WTC11 (cell line): ENCODE results near the gene PDZRN3. TPM values are rescaled to one million over a fixed set of nuclear protein-coding genes. Genes with fewer than 3 reads are reported as not detected.

Experiments used
- ATAC-seq: fragments of 200-7000 bp; cut with Tn5 transposase; 2 replicates; pipeline ENCODE4 v1.10.0; 2021; ENCODE audit warnings: mild to moderate bottlenecking, moderate library complexity
- CTCF ChIA-PET: fragments of 300-600 bp; sonication (Branson Sonifier 250); formaldehyde crosslinking; loops from one replicate; lab custom pipeline; 2021; ENCODE audit warnings: antibody characterized with exemption; lab: Charles Lee
- POLR2A ChIA-PET: fragments of 350-600 bp; sonication (Branson Sonifier 250); formaldehyde crosslinking; loops from one replicate; lab custom pipeline; 2021; ENCODE audit warnings: antibody characterized with exemption; lab: Charles Lee
- DNase-seq: peaks from one replicate; pipeline ENCODE4 v3.0.0; 2021; ENCODE audit warnings: low spot score
- H3K27ac Mint-ChIP-seq: 2 replicates; pipeline ENCODE4 v1.8.0; 2021; ENCODE audit warnings: mixed read lengths
- H3K27me3 Mint-ChIP-seq: 2 replicates; pipeline ENCODE4 v1.8.0; 2021; ENCODE audit warnings: low read depth, mild to moderate bottlenecking, moderate library complexity, mixed read lengths
- H3K36me3 Mint-ChIP-seq: 2 replicates; pipeline ENCODE4 v1.8.0; 2021; ENCODE audit warnings: mixed read lengths
- H3K4me1 Mint-ChIP-seq: 2 replicates; pipeline ENCODE4 v1.8.0; 2022; ENCODE audit warnings: mixed read lengths
- H3K4me3 Mint-ChIP-seq: 2 replicates; pipeline ENCODE4 v1.8.0; 2021; ENCODE audit warnings: mild to moderate bottlenecking, moderate library complexity, mixed read lengths
- H3K9me3 Mint-ChIP-seq: 2 replicates; pipeline ENCODE4 v1.8.0; 2021; ENCODE audit warnings: mixed read lengths
- CBFB ChIP-seq: sonication (generic); formaldehyde crosslinking; IDR thresholded peaks from 2 replicates; pipeline ENCODE4 v1.8.1; 2022; ENCODE audit warnings: mild to moderate bottlenecking, low read depth, missing genetic modification reagents
- FOXJ3 ChIP-seq: sonication (generic); formaldehyde crosslinking; IDR thresholded peaks from 2 replicates; pipeline ENCODE4 v1.9.0; 2021; ENCODE audit warnings: missing genetic modification reagents, mild to moderate bottlenecking, borderline replicate concordance
- KAT7 ChIP-seq: sonication (generic); formaldehyde crosslinking; IDR thresholded peaks from 2 replicates; pipeline ENCODE4 v1.8.1; 2023; ENCODE audit warnings: missing genetic modification reagents, mild to moderate bottlenecking, borderline replicate concordance
- NFATC4 ChIP-seq: fragments of 250-450 bp; sonication (Bioruptor Pico); IDR thresholded peaks from 2 replicates; pipeline ENCODE4 v1.9.0; 2021; ENCODE audit warnings: mild to moderate bottlenecking
- NFYB ChIP-seq: sonication (generic); formaldehyde crosslinking; conservative IDR thresholded peaks from 2 replicates; pipeline ENCODE4 v1.8.0; 2022; ENCODE audit warnings: low read depth, missing genetic modification reagents
- NR2C2 ChIP-seq: sonication (generic); formaldehyde crosslinking; IDR thresholded peaks from 2 replicates; pipeline ENCODE4 v1.8.0; 2022; ENCODE audit warnings: mild to moderate bottlenecking, missing genetic modification reagents
- OVOL2 ChIP-seq: fragments of 250-450 bp; sonication (Bioruptor Pico); IDR thresholded peaks from 2 replicates; pipeline ENCODE4 v1.9.0; 2021; ENCODE audit warnings: mild to moderate bottlenecking, borderline replicate concordance
- STAT6 ChIP-seq: sonication (generic); formaldehyde crosslinking; conservative IDR thresholded peaks from 2 replicates; pipeline ENCODE4 v1.8.1; 2023; ENCODE audit warnings: mild to moderate bottlenecking, low read depth, missing genetic modification reagents, moderate library complexity
- ZBTB21 ChIP-seq: sonication (generic); formaldehyde crosslinking; IDR thresholded peaks from 2 replicates; pipeline ENCODE4 v1.8.1; 2023; ENCODE audit warnings: mild to moderate bottlenecking, missing genetic modification reagents, borderline replicate concordance
- ZBTB43 ChIP-seq: sonication (generic); formaldehyde crosslinking; IDR thresholded peaks from 2 replicates; pipeline ENCODE4 v1.8.1; 2023; ENCODE audit warnings: mild to moderate bottlenecking, missing genetic modification reagents
- ZNF121 ChIP-seq: sonication (generic); formaldehyde crosslinking; IDR thresholded peaks from 2 replicates; pipeline ENCODE4 v1.8.0; 2023; ENCODE audit warnings: missing genetic modification reagents
- ZNF138 ChIP-seq: sonication (generic); formaldehyde crosslinking; conservative IDR thresholded peaks from 2 replicates; pipeline ENCODE4 v1.8.1; 2022; ENCODE audit warnings: mild to moderate bottlenecking, moderate library complexity, missing genetic modification reagents
- ZNF219 ChIP-seq: sonication (generic); formaldehyde crosslinking; IDR thresholded peaks from 2 replicates; pipeline ENCODE4 v1.8.0; 2023; ENCODE audit warnings: missing genetic modification reagents, mild to moderate bottlenecking, borderline replicate concordance
- ZNF281 ChIP-seq: sonication (generic); formaldehyde crosslinking; IDR thresholded peaks from 2 replicates; pipeline ENCODE4 v1.8.0; 2023; ENCODE audit warnings: mild to moderate bottlenecking, missing genetic modification reagents
- ZNF416 ChIP-seq: fragments of 250-450 bp; sonication (Bioruptor Pico); IDR thresholded peaks from 2 replicates; pipeline ENCODE4 v1.9.0; 2021; ENCODE audit warnings: mild to moderate bottlenecking, inconsistent platforms
- ZSCAN18 ChIP-seq: fragments of 250-450 bp; sonication (Bioruptor Pico); IDR thresholded peaks from 2 replicates; pipeline ENCODE4 v2.1.2; 2022; ENCODE audit warnings: mild to moderate bottlenecking, moderate library complexity
- total RNA-seq: library from RNA; stranded (reverse); gene quantifications from 3 replicates; pipeline ENCODE4 v1.2.3, GENCODE V29; 2021
- TF ChIP-seq, protein P1 (sequence below): sonication (generic); formaldehyde crosslinking; IDR thresholded peaks from 2 replicates; pipeline ENCODE4 v1.8.1; 2023; ENCODE audit warnings: mild to moderate bottlenecking, missing genetic modification reagents, moderate library complexity
- TF ChIP-seq, protein P2 (sequence below): sonication (generic); formaldehyde crosslinking; IDR thresholded peaks from 2 replicates; pipeline ENCODE4 v1.8.1; 2022; ENCODE audit warnings: low read depth, mild to moderate bottlenecking, moderate library complexity, missing genetic modification reagents, borderline replicate concordance
- TF ChIP-seq, protein P3 (sequence below): sonication (generic); formaldehyde crosslinking; IDR thresholded peaks from 2 replicates; pipeline ENCODE4 v1.8.1; 2022; ENCODE audit warnings: mild to moderate bottlenecking, missing genetic modification reagents, moderate library complexity, borderline replicate concordance

The PDZRN3 gene
- total RNA-seq, 1 experiment from 2014 or later, result 9.5 TPM

- ChIA-PET POLR2A (no interaction called here), CTCF (interaction anchor here (1.1 kb wide), 1 partner anchor 60 kb away, joined by 3 read pairs; no protein-coding TSS in a partner anchor)
- Mint-ChIP-seq H3K27ac (no peak overlapping the region), H3K4me1 (peaks cover 20% of the 10 kb centered on the region), H3K36me3 (no peaks in the 10 kb centered on the region), H3K9me3 (no peaks in the 10 kb centered on the region), H3K27me3 (no peaks in the 10 kb centered on the region), H3K4me3 (no peak overlapping the region)
- ATAC-seq (no peak), DNase-seq (no peak)
- no peak for TF ChIP-seq NFYB (CRISPR knock-in tag)
- no peak for TF ChIP-seq NR2C2 (CRISPR knock-in tag)
- TF ChIP-seq ZNF416 (CRISPR knock-in tag), result no peak
- no peak for TF ChIP-seq ZNF138 (CRISPR knock-in tag)
- no peak for TF ChIP-seq FOXJ3 (CRISPR knock-in tag)
- TF ChIP-seq ZSCAN18, result no peak
- TF ChIP-seq, protein P1, sequence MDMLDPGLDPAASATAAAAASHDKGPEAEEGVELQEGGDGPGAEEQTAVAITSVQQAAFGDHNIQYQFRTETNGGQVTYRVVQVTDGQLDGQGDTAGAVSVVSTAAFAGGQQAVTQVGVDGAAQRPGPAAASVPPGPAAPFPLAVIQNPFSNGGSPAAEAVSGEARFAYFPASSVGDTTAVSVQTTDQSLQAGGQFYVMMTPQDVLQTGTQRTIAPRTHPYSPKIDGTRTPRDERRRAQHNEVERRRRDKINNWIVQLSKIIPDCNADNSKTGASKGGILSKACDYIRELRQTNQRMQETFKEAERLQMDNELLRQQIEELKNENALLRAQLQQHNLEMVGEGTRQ (CRISPR knock-in tag), result no peak
- no peak for TF ChIP-seq CBFB (CRISPR knock-in tag)
- no peak for TF ChIP-seq OVOL2 (CRISPR knock-in tag)
- no peak for TF ChIP-seq NFATC4 (CRISPR knock-in tag)
Observed at GRCh38 chr3:73448041-73448440, 176.7 kb downstream of the PDZRN3 start.

DNA sequence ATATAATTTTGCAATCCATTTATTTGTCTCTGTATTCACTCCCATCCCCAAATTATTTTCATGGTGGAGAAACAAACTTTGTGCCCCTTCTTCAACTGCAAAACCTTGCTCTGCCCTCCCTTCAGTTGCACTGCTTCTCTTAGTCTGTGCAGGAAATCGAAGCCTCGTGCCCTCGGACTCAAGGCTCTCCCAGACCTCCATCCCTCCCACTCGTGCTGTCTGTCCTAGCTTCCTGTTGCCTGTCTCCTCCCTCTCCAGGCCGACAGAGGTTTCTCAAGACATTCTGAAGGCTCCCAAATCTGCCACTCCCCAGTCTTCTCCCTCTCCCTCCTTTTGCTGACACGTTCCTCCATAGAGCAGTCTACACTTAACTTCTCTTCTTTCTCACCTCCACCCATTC is 177.6 kb downstream of the PDZRN3 start:
- POLR2A ChIA-PET, result no interaction called here
- Mint-ChIP-seq H3K27ac (no peak overlapping the region), H3K27me3 (no peaks in the 10 kb centered on the region), H3K36me3 (no peaks in the 10 kb centered on the region), H3K4me1 (peaks cover 23% of the 10 kb centered on the region), H3K4me3 (no peak overlapping the region)
- DNase-seq (no peak), ATAC-seq (0 out of 2 replicates have a peak, but pooled peaks have one; percentile 22)
- no peak for TF ChIP-seq ZNF121 (CRISPR knock-in tag)
- no peak for TF ChIP-seq KAT7 (CRISPR knock-in tag)
- TF ChIP-seq ZBTB21 (CRISPR knock-in tag), result no peak
- no peak for TF ChIP-seq ZNF416 (CRISPR knock-in tag)
- TF ChIP-seq, all 79 proteins: peak for 0
- CTCF ChIA-PET, result no interaction called here
- H3K9me3 Mint-ChIP-seq, result no peaks in the 10 kb centered on the region

DNA sequence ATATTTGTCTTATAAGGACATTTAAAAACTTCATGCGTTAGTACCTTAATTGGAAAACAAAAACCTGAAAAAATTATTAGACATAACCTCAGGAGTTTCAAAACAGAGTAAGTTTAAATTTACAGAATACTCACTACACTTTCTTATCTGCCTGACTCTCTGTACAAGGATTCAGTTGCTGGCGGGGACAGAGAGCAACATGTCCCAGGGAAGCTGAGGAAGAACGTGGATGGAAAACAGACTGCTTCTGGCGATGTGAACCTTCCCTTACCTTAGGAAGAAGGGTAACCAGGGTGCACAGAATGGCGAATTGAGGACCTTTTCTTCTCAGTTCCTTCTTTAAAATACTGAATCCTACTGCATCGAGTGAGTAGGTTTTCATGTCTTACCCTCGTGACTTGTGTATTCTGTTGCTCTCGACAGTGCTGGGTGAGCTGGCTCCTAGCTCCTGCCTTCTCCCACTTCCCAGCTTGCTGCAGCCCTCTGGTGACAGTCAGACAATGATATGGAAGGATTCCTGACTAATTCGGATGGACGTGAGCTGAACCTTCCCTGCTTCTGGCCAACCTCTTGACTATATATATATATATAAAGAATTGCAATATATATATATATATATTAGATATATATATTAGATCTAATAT is 178.2 kb downstream of the PDZRN3 start:
- H3K27ac Mint-ChIP-seq, result no peak overlapping the region
- TF ChIP-seq, protein P2, sequence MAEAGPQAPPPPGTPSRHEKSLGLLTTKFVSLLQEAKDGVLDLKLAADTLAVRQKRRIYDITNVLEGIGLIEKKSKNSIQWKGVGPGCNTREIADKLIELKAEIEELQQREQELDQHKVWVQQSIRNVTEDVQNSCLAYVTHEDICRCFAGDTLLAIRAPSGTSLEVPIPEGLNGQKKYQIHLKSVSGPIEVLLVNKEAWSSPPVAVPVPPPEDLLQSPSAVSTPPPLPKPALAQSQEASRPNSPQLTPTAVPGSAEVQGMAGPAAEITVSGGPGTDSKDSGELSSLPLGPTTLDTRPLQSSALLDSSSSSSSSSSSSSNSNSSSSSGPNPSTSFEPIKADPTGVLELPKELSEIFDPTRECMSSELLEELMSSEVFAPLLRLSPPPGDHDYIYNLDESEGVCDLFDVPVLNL (CRISPR knock-in tag), result no peak
- TF ChIP-seq NFATC4 (CRISPR knock-in tag), result no peak
- no peak for TF ChIP-seq CBFB (CRISPR knock-in tag)
- TF ChIP-seq ZNF281, result no peak
- TF ChIP-seq ZNF121 (CRISPR knock-in tag), result no peak
- no peak for TF ChIP-seq ZNF416 (CRISPR knock-in tag)
- no peak for TF ChIP-seq ZBTB43
- TF ChIP-seq ZNF219 (CRISPR knock-in tag), result no peak
- TF ChIP-seq STAT6, result no peak
- TF ChIP-seq, protein P3, sequence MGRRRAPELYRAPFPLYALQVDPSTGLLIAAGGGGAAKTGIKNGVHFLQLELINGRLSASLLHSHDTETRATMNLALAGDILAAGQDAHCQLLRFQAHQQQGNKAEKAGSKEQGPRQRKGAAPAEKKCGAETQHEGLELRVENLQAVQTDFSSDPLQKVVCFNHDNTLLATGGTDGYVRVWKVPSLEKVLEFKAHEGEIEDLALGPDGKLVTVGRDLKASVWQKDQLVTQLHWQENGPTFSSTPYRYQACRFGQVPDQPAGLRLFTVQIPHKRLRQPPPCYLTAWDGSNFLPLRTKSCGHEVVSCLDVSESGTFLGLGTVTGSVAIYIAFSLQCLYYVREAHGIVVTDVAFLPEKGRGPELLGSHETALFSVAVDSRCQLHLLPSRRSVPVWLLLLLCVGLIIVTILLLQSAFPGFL, result no peak

More for the DNA sequence above, 178.2 kb downstream of the PDZRN3 start:
- no peaks in the 10 kb centered on the region for H3K9me3 Mint-ChIP-seq
- peaks cover 23% of the 10 kb centered on the region for H3K4me1 Mint-ChIP-seq
- H3K4me3 Mint-ChIP-seq, result no peak overlapping the region
- no peak for ATAC-seq
- POLR2A ChIA-PET, result no interaction called here
- no peaks in the 10 kb centered on the region for H3K36me3 Mint-ChIP-seq
- no peaks in the 10 kb centered on the region for H3K27me3 Mint-ChIP-seq
- no peak for DNase-seq
- CTCF ChIA-PET, result no interaction called here
